CD8-positive, alpha-beta memory T cell (primary cell): ENCODE measurements around the gene PRODH2. TPM values are rescaled to one million over a fixed set of nuclear protein-coding genes. Genes with fewer than 3 reads are reported as not detected.
A peak's percentile ranks its signal among the peaks of the same experiment; 100 is the strongest.

ENCODE experiments used
- CTCF ChIA-PET: fragments of 350-600 bp; sonication (Branson Sonifier 250); formaldehyde crosslinking; loops from one replicate; lab custom pipeline; 2021; ENCODE audit warnings: antibody characterized with exemption; lab: Charles Lee
- POLR2A ChIA-PET: fragments of 350-600 bp; sonication (Branson Sonifier 250); formaldehyde crosslinking; loops from one replicate; lab custom pipeline; 2021; ENCODE audit warnings: antibody characterized with exemption; lab: Charles Lee
- DNase-seq, 5 donors: peaks; one replicate each; pipeline versions ENCODE4 v3.0.0 to v3.0.0-alpha.2; 2020 to 2022; ENCODE audit warnings: mixed read lengths in 1 of 5
- H3K27ac ChIP-seq: one replicate; pipeline ENCODE4 v1.7.0; 2013; ENCODE audit warnings: low read depth, mild to moderate bottlenecking, low read length, moderate library complexity
- H3K27me3 ChIP-seq: 2 replicates; pipeline ENCODE4 v1.7.0; 2013; ENCODE audit warnings: low read length, mild to moderate bottlenecking; ENCODE audit not compliant: insufficient read depth, poor library complexity, severe bottlenecking
- H3K36me3 ChIP-seq: 2 replicates; pipeline ENCODE4 v1.7.0; 2013; ENCODE audit warnings: mild to moderate bottlenecking, low read length, moderate library complexity; ENCODE audit not compliant: insufficient read depth
- H3K4me1 ChIP-seq: 2 replicates; pipeline ENCODE4 v1.7.0; 2013; ENCODE audit warnings: mild to moderate bottlenecking, low read length, moderate library complexity; ENCODE audit not compliant: insufficient read depth
- H3K4me3 ChIP-seq: 2 replicates; pipeline ENCODE4 v1.7.0; 2013; ENCODE audit warnings: mild to moderate bottlenecking, low read length
- H3K9me3 ChIP-seq: 2 replicates; pipeline ENCODE4 v1.7.0; 2013; ENCODE audit warnings: mild to moderate bottlenecking, low read length
- H3K27ac Mint-ChIP-seq, 8 donors: one replicate each; pipeline ENCODE4 v1.8.0; 2020 to 2021; ENCODE audit warnings: mixed read lengths in 8 of 8, mild to moderate bottlenecking in 6 of 8, inconsistent platforms in 3 of 8, moderate library complexity in 3 of 8
- H3K27me3 Mint-ChIP-seq, 2 donors: one replicate each; pipeline ENCODE4 v1.8.0; 2020 to 2021; ENCODE audit warnings: mixed read lengths in 2 of 2, mild to moderate bottlenecking in 1 of 2, moderate library complexity in 1 of 2
- H3K36me3 Mint-ChIP-seq, 3 donors: one replicate each; pipeline ENCODE4 v1.8.0; 2020 to 2021; ENCODE audit warnings: mixed read lengths in 3 of 3, inconsistent platforms in 1 of 3, mild to moderate bottlenecking in 1 of 3
- H3K4me1 Mint-ChIP-seq, 3 donors: one replicate each; pipeline ENCODE4 v1.8.0; 2020 to 2021; ENCODE audit warnings: mixed read lengths in 3 of 3, inconsistent platforms in 1 of 3, mild to moderate bottlenecking in 1 of 3
- H3K4me3 Mint-ChIP-seq, 7 donors: one replicate each; pipeline ENCODE4 v1.8.0; 2020 to 2021; ENCODE audit warnings: mixed read lengths in 7 of 7, mild to moderate bottlenecking in 6 of 7, moderate library complexity in 4 of 7, inconsistent platforms in 2 of 7
- H3K9me3 Mint-ChIP-seq, 5 donors: one replicate each; pipeline ENCODE4 v1.8.0; 2020 to 2022; ENCODE audit warnings: mixed read lengths in 5 of 5, mild to moderate bottlenecking in 3 of 5, moderate library complexity in 2 of 5, inconsistent platforms in 1 of 5
- polyA plus RNA-seq: library from polyadenylated mRNA; unstranded; fragments of 300-500 nt; fragmentation: Illumina TruSeq; gene quantifications from one replicate; pipeline ENCODE4 v1.2.3, GENCODE V29; 2021
- total RNA-seq, 2 experiments: library from RNA; stranded (reverse); gene quantifications; one replicate each; pipeline ENCODE4 v1.2.3, GENCODE V29; 2021

The PRODH2 gene
- total and polyA plus RNA-seq, 3 experiments from 2014 or later: not detected

- peaks cover 0 to 2% (median 0%) of the 10 kb centered on the region in 5 donors for H3K9me3 Mint-ChIP-seq
- Histone ChIP-seq H3K27me3 (no peaks in the 10 kb centered on the region), H3K9me3 (no peaks in the 10 kb centered on the region), H3K4me1 (peaks cover 22% of the 10 kb centered on the region), H3K4me3 (no peak overlapping the region), H3K36me3 (peaks cover 5% of the 10 kb centered on the region), H3K27ac (no peak overlapping the region)
- peaks cover 23 to 47% (median 24%) of the 10 kb centered on the region in 3 donors for H3K4me1 Mint-ChIP-seq
- peaks cover 0 to 37% (median 3%) of the 10 kb centered on the region in 3 donors for H3K36me3 Mint-ChIP-seq
- H3K27ac Mint-ChIP-seq: peak overlapping the region in 4 of 8 donors; percentile 23 to 70 (median 49)
- CTCF ChIA-PET: no interaction called here
- DNase-seq: no peak
- H3K27me3 Mint-ChIP-seq: peaks cover 0 to 4% of the 10 kb centered on the region in 2 donors
- POLR2A ChIA-PET: no interaction called here
- peak overlapping the region in 6 of 7 donors; percentile 59 to 93 (median 68) for H3K4me3 Mint-ChIP-seq
Measured at GRCh38 chr19:35759697-35760096, 52.9 kb downstream of the PRODH2 start.

GRCh38 chr19:35757749-35758608 is 54.7 kb downstream of the PRODH2 start, which contains the start of gene PROSER3:
PROSER3 (plus strand) TSS chr19:35758176; CDS start chr19:35758216, 40 bp downstream.
- Mint-ChIP-seq H3K4me3 (peak within 1 kb of the TSS; percentile 93 to 100 (median 95)), H3K4me1 (peaks cover 23 to 47% (median 24%) of the 10 kb centered on the region in 3 donors), H3K9me3 (peaks cover 0 to 2% (median 0%) of the 10 kb centered on the region in 5 donors), H3K36me3 (peaks cover 3 to 44% (median 9%) of the 10 kb centered on the region in 3 donors), H3K27ac (peak within 1 kb of the TSS; percentile 86 to 98 (median 94)), H3K27me3 (peaks cover 0 to 4% of the 10 kb centered on the region in 2 donors)
- peak; percentile 94 to 99 (median 99) for DNase-seq
- Histone ChIP-seq H3K4me3 (peak within 1 kb of the TSS; percentile 100), H3K4me1 (peaks cover 22% of the 10 kb centered on the region), H3K9me3 (no peaks in the 10 kb centered on the region), H3K36me3 (peaks cover 12% of the 10 kb centered on the region), H3K27ac (peak within 1 kb of the TSS; percentile 99), H3K27me3 (no peaks in the 10 kb centered on the region)
- CTCF ChIA-PET: no interaction called here
- POLR2A ChIA-PET: interaction anchor here (0.7 to 1.4 kb wide), 4 partner anchors 10 to 201 kb away, joined by 3 to 5 read pairs (median 4); partner anchors contain the start of gene LIN37

- Mint-ChIP-seq H3K9me3 (peaks cover 0 to 2% (median 0%) of the 10 kb centered on the region in 5 donors), H3K27ac (peak overlapping the region in 6 of 8 donors; percentile 14 to 98 (median 94)), H3K27me3 (peaks cover 0 to 4% of the 10 kb centered on the region in 2 donors), H3K36me3 (peaks cover 3 to 49% (median 9%) of the 10 kb centered on the region in 3 donors), H3K4me1 (peaks cover 23 to 47% (median 24%) of the 10 kb centered on the region in 3 donors), H3K4me3 (peak overlapping the region; percentile 93 to 100 (median 95))
- Histone ChIP-seq H3K36me3 (peaks cover 12% of the 10 kb centered on the region), H3K27me3 (no peaks in the 10 kb centered on the region), H3K4me3 (peak overlapping the region; percentile 45), H3K9me3 (no peaks in the 10 kb centered on the region), H3K4me1 (peaks cover 22% of the 10 kb centered on the region), H3K27ac (peak overlapping the region; percentile 67)
- no peak for DNase-seq
- CTCF ChIA-PET: no interaction called here
- POLR2A ChIA-PET: interaction anchor here (0.7 to 1.4 kb wide), 4 partner anchors 9 to 202 kb away, joined by 3 to 5 read pairs (median 4); partner anchors contain the start of gene LIN37
Measured at GRCh38 chr19:35757231-35757748, 55.4 kb downstream of the PRODH2 start.

GRCh38 chr19:35756377-35757230 is 56.0 kb downstream of the PRODH2 start, which contains the start of gene HSPB6:
HSPB6 (minus strand) TSS chr19:35757029; CDS start chr19:35757008, 21 bp downstream.
- Mint-ChIP-seq H3K4me1 (peaks cover 23 to 47% (median 24%) of the 10 kb centered on the region in 3 donors), H3K27me3 (peaks cover 0 to 4% of the 10 kb centered on the region in 2 donors), H3K36me3 (peaks cover 3 to 45% (median 9%) of the 10 kb centered on the region in 3 donors), H3K4me3 (peak within 1 kb of the TSS; percentile 93 to 100 (median 95)), H3K9me3 (peaks cover 0 to 2% (median 0%) of the 10 kb centered on the region in 5 donors), H3K27ac (peak within 1 kb of the TSS; percentile 86 to 98 (median 94))
- H3K4me1 ChIP-seq: peaks cover 22% of the 10 kb centered on the region
- ChIA-PET POLR2A (interaction anchor here (1.0 to 1.4 kb wide), 3 partner anchors 8 to 16 kb away, joined by 3 to 5 read pairs (median 4); partner anchors contain the start of gene LIN37), CTCF (interaction anchor here (0.6 kb wide), 1 partner anchor 69 kb away, joined by 3 read pairs; no protein-coding TSS in a partner anchor)
- H3K36me3 ChIP-seq: peaks cover 12% of the 10 kb centered on the region
- no peak for DNase-seq
- peak within 1 kb of the TSS; percentile 45 for H3K4me3 ChIP-seq
- no peaks in the 10 kb centered on the region for H3K9me3 ChIP-seq
- H3K27ac ChIP-seq: peak within 1 kb of the TSS; percentile 67
- H3K27me3 ChIP-seq: no peaks in the 10 kb centered on the region

- H3K36me3 ChIP-seq: peaks cover 8% of the 10 kb centered on the region
- no peaks in the 10 kb centered on the region for H3K27me3 ChIP-seq
- peak in 4 of 5 donors; percentile 32 to 53 (median 38) for DNase-seq
- ChIA-PET POLR2A (no interaction called here), CTCF (no interaction called here)
- peaks cover 3 to 43% (median 9%) of the 10 kb centered on the region in 3 donors for H3K36me3 Mint-ChIP-seq
- H3K4me1 Mint-ChIP-seq: peaks cover 23 to 44% (median 24%) of the 10 kb centered on the region in 3 donors
- peak overlapping the region in 5 of 7 donors; percentile 17 to 55 (median 42) for H3K4me3 Mint-ChIP-seq
- peaks cover 0 to 2% (median 0%) of the 10 kb centered on the region in 5 donors for H3K9me3 Mint-ChIP-seq
- H3K4me1 ChIP-seq: peaks cover 22% of the 10 kb centered on the region
- no peaks in the 10 kb centered on the region for H3K9me3 ChIP-seq
- peaks cover 0 to 4% of the 10 kb centered on the region in 2 donors for H3K27me3 Mint-ChIP-seq
- peak overlapping the region in 2 of 8 donors; percentile 12 to 33 for H3K27ac Mint-ChIP-seq
- no peak overlapping the region for H3K4me3 ChIP-seq
- no peak overlapping the region for H3K27ac ChIP-seq
Measured at GRCh38 chr19:35755550-35756376, 56.9 kb downstream of the PRODH2 start.

GRCh38 chr19:35755131-35755549 is 57.5 kb downstream of the PRODH2 start:
- CTCF ChIA-PET: no interaction called here
- peaks cover 22% of the 10 kb centered on the region for H3K4me1 ChIP-seq
- H3K4me3 ChIP-seq: no peak overlapping the region
- H3K27ac ChIP-seq: no peak overlapping the region
- H3K27ac Mint-ChIP-seq: no peak overlapping the region
- peaks cover 21 to 41% (median 24%) of the 10 kb centered on the region in 3 donors for H3K4me1 Mint-ChIP-seq
- H3K4me3 Mint-ChIP-seq: peak overlapping the region in 3 of 7 donors; percentile 27 to 87 (median 44)
- POLR2A ChIA-PET: no interaction called here
- DNase-seq: no peak
- peaks cover 0 to 4% of the 10 kb centered on the region in 2 donors for H3K27me3 Mint-ChIP-seq
- H3K9me3 ChIP-seq: no peaks in the 10 kb centered on the region
- peaks cover 0 to 2% (median 0%) of the 10 kb centered on the region in 5 donors for H3K9me3 Mint-ChIP-seq
- H3K27me3 ChIP-seq: no peaks in the 10 kb centered on the region
- peaks cover 3 to 41% (median 9%) of the 10 kb centered on the region in 3 donors for H3K36me3 Mint-ChIP-seq
- peaks cover 7% of the 10 kb centered on the region for H3K36me3 ChIP-seq
